GM12801 (cell line): Measurements from ENCODE around the gene ISOC2.

Experiments used
- TF ChIP-seq, protein P1 (sequence below): IDR thresholded peaks from one replicate; pipeline ENCODE4 v1.5.1; 2011; ENCODE audit warnings: control low read depth; ENCODE audit not compliant: insufficient read length; ENCODE audit errors: extremely low read depth

Gene ISOC2

GRCh38 chr19:55467236-55468053 is 6.0 kb upstream of the ISOC2 start:
- TF ChIP-seq, protein P1, sequence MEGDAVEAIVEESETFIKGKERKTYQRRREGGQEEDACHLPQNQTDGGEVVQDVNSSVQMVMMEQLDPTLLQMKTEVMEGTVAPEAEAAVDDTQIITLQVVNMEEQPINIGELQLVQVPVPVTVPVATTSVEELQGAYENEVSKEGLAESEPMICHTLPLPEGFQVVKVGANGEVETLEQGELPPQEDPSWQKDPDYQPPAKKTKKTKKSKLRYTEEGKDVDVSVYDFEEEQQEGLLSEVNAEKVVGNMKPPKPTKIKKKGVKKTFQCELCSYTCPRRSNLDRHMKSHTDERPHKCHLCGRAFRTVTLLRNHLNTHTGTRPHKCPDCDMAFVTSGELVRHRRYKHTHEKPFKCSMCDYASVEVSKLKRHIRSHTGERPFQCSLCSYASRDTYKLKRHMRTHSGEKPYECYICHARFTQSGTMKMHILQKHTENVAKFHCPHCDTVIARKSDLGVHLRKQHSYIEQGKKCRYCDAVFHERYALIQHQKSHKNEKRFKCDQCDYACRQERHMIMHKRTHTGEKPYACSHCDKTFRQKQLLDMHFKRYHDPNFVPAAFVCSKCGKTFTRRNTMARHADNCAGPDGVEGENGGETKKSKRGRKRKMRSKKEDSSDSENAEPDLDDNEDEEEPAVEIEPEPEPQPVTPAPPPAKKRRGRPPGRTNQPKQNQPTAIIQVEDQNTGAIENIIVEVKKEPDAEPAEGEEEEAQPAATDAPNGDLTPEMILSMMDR: no peak

- TF ChIP-seq, protein P1: no peak
Observed at GRCh38 chr19:55466241-55466614, 4.8 kb upstream of the ISOC2 start.

GRCh38 chr19:55465460-55466240 is 4.2 kb upstream of the ISOC2 start:
- TF ChIP-seq, protein P1: no peak

DNA sequence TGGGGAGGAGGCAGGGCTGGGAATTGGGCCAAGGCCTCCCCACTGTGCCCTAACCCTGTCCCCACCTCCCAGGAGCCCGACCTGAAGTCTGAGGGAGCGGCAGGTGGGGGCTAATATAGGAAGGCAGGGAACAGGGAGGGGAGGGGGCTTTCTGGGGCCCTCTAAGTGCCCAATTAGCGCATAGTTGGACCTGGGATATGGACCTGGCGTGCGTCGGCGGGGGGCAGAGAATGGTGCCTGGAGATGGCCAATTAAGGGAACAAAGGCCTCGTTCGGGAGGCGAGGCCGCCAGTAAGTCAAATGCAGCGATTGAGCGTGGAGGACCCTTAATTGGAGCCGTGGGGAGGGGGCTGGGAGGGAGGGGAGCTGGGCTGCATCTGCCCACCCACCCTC is 3.2 kb upstream of the ISOC2 start, which contains the start of gene C19orf85:
Gene C19orf85 (minus strand): TSS at position 90 of the 393 bp plus-strand sequence. CDS start 197 bp downstream, outside the sequence.
- TF ChIP-seq, protein P1: no peak

GRCh38 chr19:55464039-55464661 is 2.7 kb upstream of the ISOC2 start:
- TF ChIP-seq, protein P1: no peak

- TF ChIP-seq, protein P1: no peak
Observed at GRCh38 chr19:55463583-55464031, 2.2 kb upstream of the ISOC2 start.

DNA sequence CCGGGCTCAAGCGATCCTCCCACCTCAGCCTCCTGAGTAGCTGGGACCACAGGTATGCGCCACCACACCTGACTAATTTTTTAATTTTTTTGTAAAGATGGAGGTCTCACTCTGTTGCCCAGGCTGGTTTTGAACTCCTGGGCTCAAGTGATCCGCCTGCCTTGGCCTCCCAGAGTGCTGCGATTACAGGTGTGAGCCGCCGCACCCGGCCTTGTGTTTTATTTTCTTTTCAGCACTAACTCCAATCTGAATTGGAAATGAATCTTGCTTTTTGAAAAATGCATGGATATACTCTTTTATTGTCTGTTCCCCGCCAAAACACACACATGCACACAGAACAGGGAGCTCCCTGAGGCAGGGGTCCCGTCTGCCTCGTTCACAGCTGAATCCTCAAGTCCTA is 1.3 kb upstream of the ISOC2 start:
- TF ChIP-seq, protein P1: no peak
